ENCODE results near the gene SNAP29. TPM values are rescaled to one million over a fixed set of nuclear protein-coding genes. Genes with fewer than 3 reads are reported as not detected.

The SNAP29 gene
- total and polyA plus RNA-seq, 9 of the 15 experiments (the other 6 are each of a cell fraction or from before 2014, with no cell fraction given), result 19.5 to 250 (median 75.9) TPM

- TF ChIP-seq, protein P1, sequence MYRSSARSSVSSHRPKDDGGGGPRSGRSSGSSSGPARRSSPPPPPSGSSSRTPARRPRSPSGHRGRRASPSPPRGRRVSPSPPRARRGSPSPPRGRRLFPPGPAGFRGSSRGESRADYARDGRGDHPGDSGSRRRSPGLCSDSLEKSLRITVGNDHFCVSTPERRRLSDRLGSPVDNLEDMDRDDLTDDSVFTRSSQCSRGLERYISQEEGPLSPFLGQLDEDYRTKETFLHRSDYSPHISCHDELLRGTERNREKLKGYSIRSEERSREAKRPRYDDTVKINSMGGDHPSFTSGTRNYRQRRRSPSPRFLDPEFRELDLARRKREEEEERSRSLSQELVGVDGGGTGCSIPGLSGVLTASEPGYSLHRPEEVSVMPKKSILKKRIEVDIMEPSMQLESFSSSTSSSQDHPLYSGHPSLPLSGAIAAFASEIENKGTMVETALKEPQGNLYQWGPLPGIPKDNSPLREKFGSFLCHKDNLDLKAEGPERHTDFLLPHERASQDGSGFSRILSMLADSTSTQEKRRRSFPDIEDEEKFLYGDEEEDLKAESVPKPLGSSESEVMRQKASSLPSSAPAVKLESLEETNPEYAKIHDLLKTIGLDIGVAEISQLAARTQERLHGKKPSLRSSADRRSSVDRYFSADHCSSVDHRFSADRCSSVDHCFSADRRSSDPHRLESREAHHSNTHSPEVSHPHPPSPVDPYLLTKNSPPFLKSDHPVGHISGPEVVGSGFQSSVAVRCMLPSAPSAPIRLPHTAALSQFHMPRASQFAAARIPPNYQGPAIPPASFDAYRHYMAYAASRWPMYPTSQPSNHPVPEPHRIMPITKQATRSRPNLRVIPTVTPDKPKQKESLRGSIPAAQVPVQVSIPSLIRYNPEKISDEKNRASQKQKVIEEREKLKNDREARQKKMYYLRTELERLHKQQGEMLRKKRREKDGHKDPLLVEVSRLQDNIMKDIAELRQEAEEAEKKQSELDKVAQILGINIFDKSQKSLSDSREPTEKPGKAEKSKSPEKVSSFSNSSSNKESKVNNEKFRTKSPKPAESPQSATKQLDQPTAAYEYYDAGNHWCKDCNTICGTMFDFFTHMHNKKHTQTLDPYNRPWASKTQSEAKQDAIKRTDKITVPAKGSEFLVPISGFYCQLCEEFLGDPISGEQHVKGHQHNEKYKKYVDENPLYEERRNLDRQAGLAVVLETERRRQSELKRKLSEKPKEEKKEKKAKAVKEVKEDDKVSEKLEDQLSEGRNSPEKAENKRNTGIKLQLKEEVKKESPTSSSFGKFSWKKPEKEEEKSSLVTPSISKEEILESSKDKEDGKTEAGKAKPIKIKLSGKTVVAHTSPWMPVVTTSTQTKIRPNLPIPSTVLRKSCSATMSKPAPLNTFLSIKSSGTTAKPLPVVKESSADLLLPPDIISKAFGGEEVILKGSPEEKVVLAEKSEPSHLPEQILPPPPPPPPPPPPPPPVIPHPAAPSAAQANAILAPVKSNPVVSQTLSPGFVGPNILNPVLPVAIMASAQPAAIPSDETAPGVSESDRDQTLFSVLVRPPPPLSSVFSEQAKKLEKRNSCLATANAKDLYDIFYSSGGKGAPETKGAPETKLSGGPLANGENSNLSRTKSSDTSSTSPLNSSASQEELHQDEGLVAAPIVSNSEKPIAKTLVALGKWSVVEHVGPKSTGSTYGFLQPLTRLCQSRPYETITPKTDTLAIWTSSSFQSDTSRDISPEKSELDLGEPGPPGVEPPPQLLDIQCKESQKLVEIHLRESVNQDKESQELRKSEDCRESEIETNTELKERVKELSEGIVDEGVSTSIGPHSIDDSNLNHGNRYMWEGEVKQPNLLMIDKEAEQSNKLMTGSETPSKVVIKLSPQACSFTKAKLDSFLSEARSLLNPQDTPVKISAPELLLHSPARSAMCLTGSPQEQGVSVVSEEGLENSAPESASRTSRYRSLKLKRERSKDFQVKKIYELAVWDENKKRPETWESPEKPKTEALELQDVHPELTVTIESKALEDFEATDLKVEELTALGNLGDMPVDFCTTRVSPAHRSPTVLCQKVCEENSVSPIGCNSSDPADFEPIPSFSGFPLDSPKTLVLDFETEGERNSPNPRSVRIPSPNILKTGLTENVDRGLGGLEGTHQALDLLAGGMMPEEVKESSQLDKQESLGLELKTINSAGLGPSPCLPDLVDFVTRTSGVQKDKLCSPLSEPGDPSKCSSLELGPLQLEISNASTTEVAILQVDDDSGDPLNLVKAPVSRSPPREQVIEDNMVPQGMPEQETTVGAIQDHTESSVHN (IDR thresholded peaks at IDR 0.05; ENCODE audit: borderline replicate concordance in 1 of 2, low read depth in 1 of 2), result no peak
- TF ChIP-seq, protein P2, sequence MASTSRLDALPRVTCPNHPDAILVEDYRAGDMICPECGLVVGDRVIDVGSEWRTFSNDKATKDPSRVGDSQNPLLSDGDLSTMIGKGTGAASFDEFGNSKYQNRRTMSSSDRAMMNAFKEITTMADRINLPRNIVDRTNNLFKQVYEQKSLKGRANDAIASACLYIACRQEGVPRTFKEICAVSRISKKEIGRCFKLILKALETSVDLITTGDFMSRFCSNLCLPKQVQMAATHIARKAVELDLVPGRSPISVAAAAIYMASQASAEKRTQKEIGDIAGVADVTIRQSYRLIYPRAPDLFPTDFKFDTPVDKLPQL (IDR thresholded peaks at IDR 0.05; ENCODE audit: extremely low read depth, insufficient read length), result no peak
- TF ChIP-seq, protein P3, sequence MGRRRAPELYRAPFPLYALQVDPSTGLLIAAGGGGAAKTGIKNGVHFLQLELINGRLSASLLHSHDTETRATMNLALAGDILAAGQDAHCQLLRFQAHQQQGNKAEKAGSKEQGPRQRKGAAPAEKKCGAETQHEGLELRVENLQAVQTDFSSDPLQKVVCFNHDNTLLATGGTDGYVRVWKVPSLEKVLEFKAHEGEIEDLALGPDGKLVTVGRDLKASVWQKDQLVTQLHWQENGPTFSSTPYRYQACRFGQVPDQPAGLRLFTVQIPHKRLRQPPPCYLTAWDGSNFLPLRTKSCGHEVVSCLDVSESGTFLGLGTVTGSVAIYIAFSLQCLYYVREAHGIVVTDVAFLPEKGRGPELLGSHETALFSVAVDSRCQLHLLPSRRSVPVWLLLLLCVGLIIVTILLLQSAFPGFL (CRISPR knock-in tag; IDR thresholded peaks at IDR 0.05), result no peak
- TF ChIP-seq NBN (IDR thresholded peaks at IDR 0.05; ENCODE audit: low read depth), result no peak
- TF ChIP-seq, protein P4, sequence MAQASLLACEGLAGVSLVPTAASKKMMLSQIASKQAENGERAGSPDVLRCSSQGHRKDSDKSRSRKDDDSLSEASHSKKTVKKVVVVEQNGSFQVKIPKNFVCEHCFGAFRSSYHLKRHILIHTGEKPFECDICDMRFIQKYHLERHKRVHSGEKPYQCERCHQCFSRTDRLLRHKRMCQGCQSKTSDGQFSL (CRISPR knock-in tag; IDR thresholded peaks at IDR 0.05), result no peak
- TF ChIP-seq, protein P4 (tag; IDR thresholded peaks at IDR 0.05), result no peak
- no peak for TF ChIP-seq ZNF644 (tag; IDR thresholded peaks at IDR 0.05; ENCODE audit: low read depth)
- TF ChIP-seq PHF21A (IDR thresholded peaks at IDR 0.05; ENCODE audit: borderline replicate concordance, low read depth), result no peak
- TF ChIP-seq ZNF263 (CRISPR knock-in tag; IDR thresholded peaks at IDR 0.05; ENCODE audit: borderline replicate concordance), result 0 out of 2 replicates have a peak, but pooled peaks have one; percentile 47
- TF ChIP-seq SIRT6 (IDR thresholded peaks at IDR 0.05; ENCODE audit: low read depth, low read length), result no peak
- no peak for TF ChIP-seq CXXC5 (CRISPR knock-in tag; IDR thresholded peaks at IDR 0.05)
- TF ChIP-seq RFX7 (CRISPR knock-in tag; IDR thresholded peaks at IDR 0.05), result peak; percentile 47; the same call in 1 of the 2 replicates
- TF ChIP-seq MAFF (IDR thresholded peaks at IDR 0.05; ENCODE audit: low read length), result no peak
- no peak for TF ChIP-seq HIVEP1 (CRISPR knock-in tag; IDR thresholded peaks at IDR 0.05)
- no peak for TF ChIP-seq ILK (tag; IDR thresholded peaks at IDR 0.05; ENCODE audit: borderline replicate concordance, low read depth)
- TF ChIP-seq CEBPB (tag; IDR thresholded peaks at IDR 0.05), result no peak
- TF ChIP-seq ZNF165 (CRISPR knock-in tag; IDR thresholded peaks at IDR 0.05; ENCODE audit: borderline replicate concordance), result no peak
These were observed 18.8 kb upstream of the SNAP29 start (continued) for GRCh38 chr22:20839837-20840645.
